Ecto neural progenitor cell (in vitro differentiated cells): ENCODE results near the gene HS3ST5.
"Not testable (repeated sequence)": the region's sequence is repeated elsewhere in the genome, so short reads cannot be mapped to it uniquely, and the experiment has no call there.

ENCODE experiments used
- DNase-seq: peaks from one replicate; pipeline ENCODE4 v3.0.0-alpha.2; 2018; ENCODE audit warnings: low spot score

Gene HS3ST5

GRCh38 chr6:114151064-114151690, 191.6 kb downstream of the HS3ST5 start:
- DNase-seq, result no peak

- DNase-seq, result not testable (repeated sequence)
These were observed 193.6 kb downstream of the HS3ST5 start for GRCh38 chr6:114149182-114149581.

- DNase-seq, result no peak
These were observed 197.7 kb downstream of the HS3ST5 start for GRCh38 chr6:114144887-114145851.

GRCh38 chr6:114142258-114142657, 200.6 kb downstream of the HS3ST5 start:
- DNase-seq, result no peak

GRCh38 chr6:114140416-114140815, 202.4 kb downstream of the HS3ST5 start:
- DNase-seq, result no peak

GRCh38 chr6:114138577-114139248, 204.1 kb downstream of the HS3ST5 start:
- DNase-seq, result no peak

- DNase-seq, result no peak
These were observed 207.4 kb downstream of the HS3ST5 start for GRCh38 chr6:114135363-114135971.

- DNase-seq, result no peak
These were observed 209.0 kb downstream of the HS3ST5 start for GRCh38 chr6:114133816-114134215.

- DNase-seq, result no peak
These were observed 210.9 kb downstream of the HS3ST5 start for GRCh38 chr6:114131945-114132344.

GRCh38 chr6:114125576-114125975, 217.2 kb downstream of the HS3ST5 start:
- DNase-seq, result no peak

- no peak for DNase-seq
These were observed 220.7 kb downstream of the HS3ST5 start for GRCh38 chr6:114121913-114122662.

GRCh38 chr6:114119056-114119455, 223.8 kb downstream of the HS3ST5 start:
- no peak for DNase-seq

- no peak for DNase-seq
These were observed 227.2 kb downstream of the HS3ST5 start for GRCh38 chr6:114115652-114116051.

- DNase-seq, result peak; percentile 76
These were observed 234.5 kb downstream of the HS3ST5 start for GRCh38 chr6:114108119-114109002.

GRCh38 chr6:114106020-114106419, 236.8 kb downstream of the HS3ST5 start:
- no peak for DNase-seq

- DNase-seq, result no peak
These were observed 241.6 kb downstream of the HS3ST5 start for GRCh38 chr6:114101255-114101654.

- DNase-seq, result no peak
These were observed 242.4 kb downstream of the HS3ST5 start for GRCh38 chr6:114100215-114100994.

GRCh38 chr6:114096561-114097172, 246.2 kb downstream of the HS3ST5 start:
- DNase-seq, result no peak

- DNase-seq, result no peak
These were observed 249.9 kb downstream of the HS3ST5 start for GRCh38 chr6:114092943-114093342.
